Activated CD8-positive, alpha-beta memory T cell treated with anti-CD3 and anti-CD28 coated beads for 36 hours (primary cell): ENCODE data around the gene GRAMD1C. TPM values are rescaled to one million over a fixed set of nuclear protein-coding genes. Genes with fewer than 3 reads are reported as not detected.
"Not testable (repeated sequence)": the region's sequence is repeated elsewhere in the genome, so short reads cannot be mapped to it uniquely, and the experiment has no call there.

ENCODE experiments used
- CTCF ChIA-PET: fragments of 350-600 bp; sonication (Branson Sonifier 250); formaldehyde crosslinking; loops from one replicate; lab custom pipeline; 2021; ENCODE audit warnings: antibody characterized with exemption; lab: Charles Lee
- POLR2A ChIA-PET: fragments of 350-600 bp; sonication (Branson Sonifier 250); formaldehyde crosslinking; loops from one replicate; lab custom pipeline; 2021; ENCODE audit warnings: antibody characterized with exemption; lab: Charles Lee
- total RNA-seq, 2 experiments: library from RNA; stranded (reverse); gene quantifications; one replicate each; pipeline ENCODE4 v1.2.3, GENCODE V29; 2021

The GRAMD1C gene
- total RNA-seq, 2 experiments from 2014 or later, result 0.21 to 0.34 TPM

DNA sequence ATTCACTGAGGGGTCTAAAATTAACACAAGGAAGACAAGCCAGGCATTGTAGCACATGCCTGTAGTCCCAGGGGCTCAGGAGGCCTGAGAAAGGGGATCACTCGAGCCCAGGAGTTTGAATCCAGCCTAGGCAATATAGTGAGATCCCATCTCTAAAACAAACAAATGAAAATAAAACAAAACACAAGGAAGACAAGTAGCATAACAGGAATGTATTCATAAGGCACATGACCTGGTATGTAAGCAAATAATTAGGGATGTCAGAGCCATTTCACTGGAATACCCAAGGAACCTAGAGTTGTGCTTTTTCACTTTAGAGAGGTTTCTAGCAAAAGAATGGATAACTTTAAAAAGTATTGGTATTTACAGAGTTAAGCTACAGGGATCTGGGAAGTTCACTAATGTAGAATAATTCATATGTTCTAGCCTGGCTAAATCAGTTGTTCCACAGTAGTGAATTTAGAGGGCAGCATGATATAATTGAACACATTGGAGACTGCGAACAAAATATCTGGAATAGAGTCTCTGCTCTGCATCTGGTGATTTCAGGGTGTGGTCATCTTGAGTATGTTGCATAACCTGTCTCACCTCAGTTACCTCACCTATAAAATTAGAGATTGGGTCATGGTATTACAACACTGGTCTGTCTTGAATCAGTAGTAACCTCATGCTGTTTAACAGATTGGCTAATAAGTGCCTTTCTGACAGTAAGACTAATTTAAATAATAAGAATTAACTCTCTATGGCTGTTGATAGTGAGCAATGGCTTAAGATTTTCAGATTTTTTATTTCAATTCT is 9.3 kb downstream of the GRAMD1C start:
- ChIA-PET POLR2A (no interaction called here), CTCF (no interaction called here)

DNA sequence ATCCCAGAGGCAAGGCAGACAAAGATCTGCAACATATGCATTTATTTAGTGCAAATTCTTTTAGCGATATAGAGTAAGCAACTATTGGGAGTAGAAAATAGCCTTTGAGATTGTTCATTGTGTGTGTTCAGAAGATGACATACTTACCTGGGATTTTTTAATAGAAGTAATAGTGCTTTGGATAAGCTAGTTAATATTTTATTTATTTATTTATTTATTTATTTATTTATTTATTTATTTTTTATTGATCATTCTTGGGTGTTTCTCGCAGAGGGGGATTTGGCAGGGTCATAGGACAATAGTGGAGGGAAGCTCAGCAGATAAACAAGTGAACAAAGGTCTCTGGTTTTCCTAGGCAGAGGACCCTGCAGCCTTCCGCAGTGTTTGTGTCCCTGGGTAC is 10.5 kb downstream of the GRAMD1C start:
- CTCF ChIA-PET, POLR2A ChIA-PET: not testable (repeated sequence)

GRCh38 chr3:113849841-113850240 is 11.3 kb downstream of the GRAMD1C start:
- CTCF ChIA-PET, POLR2A ChIA-PET: not testable (repeated sequence)

DNA sequence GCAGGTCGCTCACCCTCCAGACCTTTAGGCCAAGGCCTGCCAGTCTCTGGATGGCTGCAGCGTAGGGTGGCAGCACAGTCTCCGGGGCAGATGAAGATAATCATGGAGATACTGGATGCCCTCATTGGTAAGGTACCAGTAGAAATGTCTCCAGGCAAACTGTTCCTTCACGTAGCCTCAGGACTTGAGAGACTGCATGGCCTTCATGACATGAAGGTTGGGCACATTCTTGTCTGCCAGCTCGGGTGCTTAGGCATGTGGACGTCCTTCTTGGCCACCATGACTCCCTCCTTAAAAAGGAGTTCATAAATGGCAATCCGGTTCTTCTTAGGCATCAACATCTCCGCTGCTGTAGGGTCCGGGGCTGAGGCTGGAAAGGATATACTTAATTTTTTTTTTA is 11.8 kb downstream of the GRAMD1C start:
- POLR2A ChIA-PET, CTCF ChIA-PET: not testable (repeated sequence)

DNA sequence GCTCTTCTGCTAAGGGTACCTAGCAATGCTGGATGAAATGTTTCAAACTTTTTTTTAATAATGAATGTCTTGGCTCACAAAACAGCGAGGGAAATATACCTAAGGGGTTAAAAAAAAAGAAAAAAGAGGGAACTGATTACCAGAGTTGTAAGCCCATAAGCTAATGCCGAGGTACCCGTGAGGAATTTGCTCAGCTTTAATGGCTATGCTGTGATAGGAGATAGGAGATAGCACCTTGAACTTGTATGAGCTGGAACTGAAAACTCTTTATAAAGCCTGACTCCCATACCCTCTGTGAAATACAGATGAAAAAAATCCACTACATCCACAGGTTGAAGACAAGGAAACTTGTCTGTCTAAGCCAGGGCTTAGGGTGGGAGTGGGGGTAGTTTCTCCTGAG is 13.9 kb downstream of the GRAMD1C start:
- POLR2A ChIA-PET, result no interaction called here
- CTCF ChIA-PET, result no interaction called here

DNA sequence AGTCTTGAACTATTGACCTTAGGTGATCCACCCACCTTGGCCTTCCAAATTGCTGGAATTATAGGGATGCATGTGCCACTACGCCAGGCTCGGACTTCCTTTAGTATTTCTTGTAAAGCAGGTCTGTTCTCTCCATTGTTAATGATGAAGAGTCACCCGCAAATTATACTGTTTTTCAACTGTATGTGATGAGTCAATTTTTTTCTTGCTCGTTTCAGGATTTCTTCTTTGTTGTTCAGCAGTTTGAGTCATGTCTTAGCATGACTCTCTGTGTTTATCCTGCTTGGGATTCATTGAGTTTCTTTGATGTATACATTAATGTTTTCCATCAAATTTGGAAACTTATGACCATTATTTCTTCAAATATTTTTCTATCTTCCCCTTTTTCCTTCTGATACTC is 28.9 kb downstream of the GRAMD1C start:
- POLR2A ChIA-PET, result no interaction called here
- CTCF ChIA-PET, result no interaction called here

DNA sequence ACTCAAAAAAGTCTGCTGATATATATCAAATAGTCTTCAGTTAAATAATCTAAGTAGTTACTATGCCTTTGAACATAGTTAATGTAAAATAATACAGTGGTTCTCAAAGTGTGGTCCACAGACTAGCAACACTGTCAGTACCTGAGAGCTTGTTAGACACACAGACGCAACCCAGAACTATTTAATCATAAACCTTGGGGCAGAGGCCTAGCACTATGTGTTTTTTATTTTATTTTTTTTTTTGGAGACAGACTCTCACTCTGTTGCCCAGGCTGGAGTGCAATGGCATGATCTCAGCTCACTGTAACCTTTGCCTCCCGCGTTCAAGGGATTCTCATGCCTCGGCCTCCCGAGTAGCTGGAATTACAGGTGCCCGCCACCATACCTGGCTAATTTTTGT is 34.7 kb downstream of the GRAMD1C start:
- POLR2A ChIA-PET, result interaction anchor here (0.6 kb wide), 1 partner anchor 22 kb away, joined by 6 read pairs; no protein-coding TSS in a partner anchor
- CTCF ChIA-PET, result no interaction called here

GRCh38 chr3:113873814-113874526 is 35.4 kb downstream of the GRAMD1C start:
- ChIA-PET POLR2A (no interaction called here), CTCF (no interaction called here)

DNA sequence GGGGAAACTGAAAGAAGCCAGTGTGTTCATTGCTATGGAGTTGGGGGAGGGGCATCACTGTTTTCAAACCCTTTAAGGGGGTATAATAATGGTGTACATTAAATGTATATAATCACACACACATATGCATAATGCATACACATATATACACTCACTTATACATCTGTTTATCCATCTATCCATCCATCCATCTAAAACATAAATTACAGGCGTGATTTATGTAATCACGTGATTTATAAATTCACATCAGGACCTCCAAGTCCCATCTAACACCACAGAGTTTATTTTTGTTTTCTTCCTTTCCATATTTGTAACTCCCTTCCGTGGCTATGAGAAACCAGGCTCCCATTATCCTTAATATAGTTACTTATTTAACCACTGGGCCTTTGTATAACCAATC is 39.8 kb downstream of the GRAMD1C start:
- ChIA-PET CTCF (no interaction called here), POLR2A (no interaction called here)

- CTCF ChIA-PET, result no interaction called here
- POLR2A ChIA-PET, result no interaction called here
These were observed 46.5 kb downstream of the GRAMD1C start for GRCh38 chr3:113885050-113885449.

DNA sequence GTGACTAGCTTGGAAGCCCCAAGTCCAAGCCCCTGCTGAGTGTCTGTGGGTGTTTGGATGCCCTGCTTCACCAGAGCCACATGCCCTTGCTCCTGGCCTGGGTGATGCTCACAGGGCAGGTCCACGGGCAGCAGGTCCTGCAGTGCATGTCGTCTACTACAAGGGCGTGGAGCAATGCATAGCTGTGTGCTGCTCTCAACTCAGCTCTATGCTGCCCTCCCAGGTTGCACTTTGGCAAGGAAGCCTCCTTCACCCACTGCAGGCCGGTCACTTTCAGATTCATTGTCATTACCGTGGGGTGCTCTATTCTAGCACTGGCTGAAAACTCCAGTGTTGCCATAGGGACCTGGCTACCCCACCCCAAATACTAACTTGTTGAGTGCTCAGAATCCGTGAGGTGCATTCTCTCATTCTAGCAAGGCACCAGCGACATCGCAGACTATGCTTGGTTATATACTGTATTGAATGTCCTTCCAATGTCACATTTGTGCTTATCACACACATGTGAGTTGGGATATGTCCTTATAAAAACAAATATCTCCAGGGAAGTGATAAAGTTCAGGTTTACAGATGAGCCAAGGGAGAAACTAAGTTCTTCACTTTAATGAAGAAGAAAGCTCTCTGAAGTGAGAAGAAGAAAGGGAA is 51.8 kb downstream of the GRAMD1C start:
- CTCF ChIA-PET, result no interaction called here
- POLR2A ChIA-PET, result no interaction called here

GRCh38 chr3:113894927-113895326 is 56.3 kb downstream of the GRAMD1C start:
- ChIA-PET CTCF (no interaction called here), POLR2A (no interaction called here)

GRCh38 chr3:113895964-113896363 is 57.4 kb downstream of the GRAMD1C start:
- CTCF ChIA-PET, result no interaction called here
- POLR2A ChIA-PET, result no interaction called here

DNA sequence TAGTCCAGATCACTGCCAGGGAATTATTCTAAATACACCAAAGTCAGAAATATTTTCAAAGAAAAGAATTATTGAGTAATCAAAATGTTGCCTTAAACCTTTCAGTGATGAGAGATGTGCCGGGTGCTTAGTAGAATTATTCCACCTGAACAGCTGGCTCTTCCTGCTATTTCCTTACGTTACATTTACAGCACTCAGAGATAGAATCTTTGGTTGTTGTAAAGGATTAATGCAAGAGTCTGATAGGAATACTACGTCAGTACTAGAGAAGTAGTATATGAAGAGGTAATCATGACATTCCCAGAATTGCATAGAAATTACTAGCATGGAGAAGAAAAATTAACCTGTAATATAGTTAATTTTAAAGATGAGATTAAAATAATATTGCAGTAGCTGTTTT is 58.3 kb downstream of the GRAMD1C start:
- CTCF ChIA-PET, result no interaction called here
- POLR2A ChIA-PET, result no interaction called here

DNA sequence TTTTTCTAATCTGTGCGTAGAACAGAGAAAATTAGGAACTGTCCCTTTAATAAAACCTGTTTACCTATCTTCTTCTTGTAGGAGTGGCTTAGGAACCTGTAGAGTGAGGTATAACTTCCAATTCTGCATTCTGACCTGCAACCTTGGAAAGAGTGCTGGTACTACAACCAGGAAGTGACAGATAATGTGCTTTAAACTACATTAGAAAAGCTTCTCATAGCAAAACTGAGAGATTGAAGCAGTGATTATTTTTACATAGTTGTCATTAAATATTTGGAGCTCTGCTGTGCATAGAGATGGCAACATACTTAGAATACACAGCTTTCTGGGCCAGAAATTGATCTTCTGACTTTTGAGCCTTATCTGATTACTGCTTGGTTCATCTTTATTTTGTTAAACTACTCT is 58.8 kb downstream of the GRAMD1C start:
- ChIA-PET POLR2A (no interaction called here), CTCF (no interaction called here)

GRCh38 chr3:113898892-113899291 is 60.3 kb downstream of the GRAMD1C start:
- ChIA-PET CTCF (no interaction called here), POLR2A (no interaction called here)

GRCh38 chr3:113906568-113907140 is 68.1 kb downstream of the GRAMD1C start:
- POLR2A ChIA-PET, result no interaction called here
- CTCF ChIA-PET, result no interaction called here

DNA sequence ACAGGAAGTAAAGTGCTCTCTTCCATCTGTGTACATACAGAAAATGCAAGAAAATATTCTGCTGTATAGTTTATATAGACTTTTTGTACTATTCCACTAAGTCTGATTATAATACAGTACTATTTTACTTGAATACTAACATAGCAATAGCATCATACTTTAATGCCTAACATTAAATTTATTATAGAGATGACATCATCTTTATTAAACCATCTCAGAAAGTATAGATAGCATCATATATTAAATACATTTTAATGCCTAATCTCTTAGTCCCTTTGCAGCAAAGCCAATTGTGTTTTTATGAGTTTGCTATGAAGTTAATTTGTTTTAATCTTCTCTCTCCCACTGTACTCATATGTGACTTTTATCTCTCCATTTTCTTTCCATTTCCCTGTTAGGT is 69.5 kb downstream of the GRAMD1C start:
- ChIA-PET CTCF (no interaction called here), POLR2A (no interaction called here)

- ChIA-PET POLR2A (no interaction called here), CTCF (interaction anchor here (0.6 kb wide), 1 partner anchor 76 kb away, joined by 3 read pairs; no protein-coding TSS in a partner anchor)
These were observed 72.4 kb downstream of the GRAMD1C start for GRCh38 chr3:113910966-113911365.
